Immature natural killer cell (primary cell): ENCODE results near the gene DCUN1D4. TPM values are rescaled to one million over a fixed set of nuclear protein-coding genes. Genes with fewer than 3 reads are reported as not detected.

Experiments
- DNase-seq, 3 donors: peaks; one replicate each; pipeline ENCODE4 v3.0.0; 2022; ENCODE audit warnings: mixed read lengths in 1 of 3
- H3K27ac Mint-ChIP-seq, 6 donors: one replicate each; pipeline ENCODE4 v1.8.0; 2020; ENCODE audit warnings: mixed read lengths in 6 of 6, mild to moderate bottlenecking in 5 of 6, inconsistent platforms in 4 of 6, moderate library complexity in 3 of 6
- H3K27me3 Mint-ChIP-seq, 3 donors: one replicate each; pipeline ENCODE4 v1.8.0; 2020 to 2021; ENCODE audit warnings: low read depth in 3 of 3, mild to moderate bottlenecking in 3 of 3, mixed read lengths in 3 of 3, moderate library complexity in 3 of 3, inconsistent platforms in 1 of 3
- H3K36me3 Mint-ChIP-seq, 3 donors: one replicate each; pipeline ENCODE4 v1.8.0; 2020; ENCODE audit warnings: mixed read lengths in 3 of 3, inconsistent platforms in 2 of 3, mild to moderate bottlenecking in 2 of 3
- H3K4me1 Mint-ChIP-seq, 2 donors: one replicate each; pipeline ENCODE4 v1.8.0; 2020; ENCODE audit warnings: inconsistent platforms in 2 of 2, mild to moderate bottlenecking in 2 of 2, mixed read lengths in 2 of 2, moderate library complexity in 1 of 2
- H3K4me3 Mint-ChIP-seq, 5 donors: one replicate each; pipeline ENCODE4 v1.8.0; 2020; ENCODE audit warnings: mild to moderate bottlenecking in 5 of 5, mixed read lengths in 5 of 5, inconsistent platforms in 3 of 5, moderate library complexity in 3 of 5
- H3K9me3 Mint-ChIP-seq, 6 donors: one replicate each; pipeline ENCODE4 v1.8.0; 2020; ENCODE audit warnings: mild to moderate bottlenecking in 6 of 6, mixed read lengths in 6 of 6, inconsistent platforms in 4 of 6, moderate library complexity in 3 of 6
- polyA plus RNA-seq, 3 donors: library from polyadenylated mRNA; unstranded; fragments of 300-500 nt; fragmentation: Illumina TruSeq; gene quantifications; one replicate each; pipeline ENCODE4 v1.2.3, GENCODE V29; 2021

DCUN1D4 gene
- polyA plus RNA-seq, 3 donors from 2014 or later, result 3.9 to 7.5 (median 6.7) TPM

- Mint-ChIP-seq H3K27me3 (peaks cover 9 to 14% (median 9%) of the 10 kb centered on the region in 3 donors), H3K4me1 (peaks cover 17 to 45% of the 10 kb centered on the region in 2 donors), H3K9me3 (no peaks in the 10 kb centered on the region), H3K36me3 (no peaks in the 10 kb centered on the region), H3K27ac (peak overlapping the region; percentile 33 to 83 (median 76)), H3K4me3 (peak overlapping the region; percentile 56 to 96 (median 93))
- peak; percentile 61 to 69 (median 63) for DNase-seq
Observed at GRCh38 chr4:51844153-51845054, 1.5 kb downstream of the DCUN1D4 start.

GRCh38 chr4:51845055-51845426 lies 2.1 kb downstream of the DCUN1D4 start:
- Mint-ChIP-seq H3K4me1 (peaks cover 17 to 45% of the 10 kb centered on the region in 2 donors), H3K9me3 (no peaks in the 10 kb centered on the region), H3K27ac (peak overlapping the region; percentile 18 to 83 (median 73)), H3K36me3 (no peaks in the 10 kb centered on the region), H3K27me3 (peaks cover 9 to 14% (median 9%) of the 10 kb centered on the region in 3 donors), H3K4me3 (peak overlapping the region; percentile 56 to 96 (median 93))
- DNase-seq, result no peak

GRCh38 chr4:51845711-51846110 lies 2.8 kb downstream of the DCUN1D4 start:
- H3K27ac Mint-ChIP-seq, result peak overlapping the region in 2 of 6 donors; percentile 2 to 35

GRCh38 chr4:51849430-51849829 lies 6.5 kb downstream of the DCUN1D4 start:
- DNase-seq, result no peak
- H3K4me3 Mint-ChIP-seq, result no peak overlapping the region
- no peak overlapping the region for H3K27ac Mint-ChIP-seq
- no peaks in the 10 kb centered on the region for H3K36me3 Mint-ChIP-seq
- H3K4me1 Mint-ChIP-seq, result peaks cover 16 to 33% of the 10 kb centered on the region in 2 donors
- H3K27me3 Mint-ChIP-seq, result peaks cover 0 to 1% (median 0%) of the 10 kb centered on the region in 3 donors
- no peaks in the 10 kb centered on the region for H3K9me3 Mint-ChIP-seq

More at GRCh38 chr4:51845711-51846110, 2.8 kb downstream of the DCUN1D4 start:
- peaks cover 9 to 14% (median 9%) of the 10 kb centered on the region in 3 donors for H3K27me3 Mint-ChIP-seq
- H3K4me1 Mint-ChIP-seq, result peaks cover 20 to 45% of the 10 kb centered on the region in 2 donors
- H3K36me3 Mint-ChIP-seq, result no peaks in the 10 kb centered on the region
- peak overlapping the region in 1 of 5 donors; percentile 18 for H3K4me3 Mint-ChIP-seq
- H3K9me3 Mint-ChIP-seq, result no peaks in the 10 kb centered on the region
- DNase-seq, result no peak

GRCh38 chr4:51850294-51850693 lies 7.3 kb downstream of the DCUN1D4 start:
- Mint-ChIP-seq H3K27me3 (no peaks in the 10 kb centered on the region), H3K36me3 (no peaks in the 10 kb centered on the region), H3K4me1 (peaks cover 9 to 29% of the 10 kb centered on the region in 2 donors), H3K27ac (peak overlapping the region in 1 of 6 donors; percentile 46), H3K9me3 (no peaks in the 10 kb centered on the region), H3K4me3 (no peak overlapping the region)
- no peak for DNase-seq

GRCh38 chr4:51851090-51851936 lies 8.4 kb downstream of the DCUN1D4 start:
- Mint-ChIP-seq H3K27me3 (no peaks in the 10 kb centered on the region), H3K4me1 (peaks cover 7 to 27% of the 10 kb centered on the region in 2 donors), H3K9me3 (no peaks in the 10 kb centered on the region), H3K4me3 (no peak overlapping the region), H3K36me3 (no peaks in the 10 kb centered on the region), H3K27ac (peak overlapping the region in 2 of 6 donors; percentile 0 to 2)
- DNase-seq, result no peak

- no peaks in the 10 kb centered on the region for H3K27me3 Mint-ChIP-seq
- no peaks in the 10 kb centered on the region for H3K9me3 Mint-ChIP-seq
- DNase-seq, result no peak
- H3K4me3 Mint-ChIP-seq, result no peak overlapping the region
- H3K4me1 Mint-ChIP-seq, result peaks cover 7 to 21% of the 10 kb centered on the region in 2 donors
- no peak overlapping the region for H3K27ac Mint-ChIP-seq
- H3K36me3 Mint-ChIP-seq, result no peaks in the 10 kb centered on the region
Observed at GRCh38 chr4:51851937-51852290, 9.0 kb downstream of the DCUN1D4 start.

GRCh38 chr4:51853027-51853682 lies 10.2 kb downstream of the DCUN1D4 start:
- Mint-ChIP-seq H3K4me1 (peaks cover 10 to 21% of the 10 kb centered on the region in 2 donors), H3K27me3 (peaks cover 0 to under 1% (median 0%) of the 10 kb centered on the region in 3 donors), H3K36me3 (no peaks in the 10 kb centered on the region), H3K27ac (peak overlapping the region in 1 of 6 donors; percentile 30), H3K9me3 (no peaks in the 10 kb centered on the region), H3K4me3 (no peak overlapping the region)
- DNase-seq, result no peak

GRCh38 chr4:51855270-51855669 lies 12.3 kb downstream of the DCUN1D4 start:
- no peaks in the 10 kb centered on the region for H3K36me3 Mint-ChIP-seq
- DNase-seq, result no peak
- H3K9me3 Mint-ChIP-seq, result no peaks in the 10 kb centered on the region
- H3K4me1 Mint-ChIP-seq, result peaks cover 10 to 29% of the 10 kb centered on the region in 2 donors
- H3K27ac Mint-ChIP-seq, result no peak overlapping the region
- H3K27me3 Mint-ChIP-seq, result peaks cover 0 to 1% (median 0%) of the 10 kb centered on the region in 3 donors
- no peak overlapping the region for H3K4me3 Mint-ChIP-seq

- Mint-ChIP-seq H3K4me1 (peaks cover 8 to 34% of the 10 kb centered on the region in 2 donors), H3K4me3 (no peak overlapping the region), H3K9me3 (no peaks in the 10 kb centered on the region), H3K27ac (no peak overlapping the region), H3K36me3 (no peaks in the 10 kb centered on the region), H3K27me3 (peaks cover 0 to 1% (median 0%) of the 10 kb centered on the region in 3 donors)
- no peak for DNase-seq
Observed at GRCh38 chr4:51855751-51856150, 12.8 kb downstream of the DCUN1D4 start.

- no peak for DNase-seq
- Mint-ChIP-seq H3K4me1 (peaks cover 6 to 49% of the 10 kb centered on the region in 2 donors), H3K27me3 (peaks cover 0 to 1% (median 0%) of the 10 kb centered on the region in 3 donors), H3K27ac (no peak overlapping the region), H3K4me3 (no peak overlapping the region), H3K36me3 (peaks cover 0 to 4% (median 0%) of the 10 kb centered on the region in 3 donors), H3K9me3 (no peaks in the 10 kb centered on the region)
Observed at GRCh38 chr4:51858605-51859202, 15.8 kb downstream of the DCUN1D4 start.

GRCh38 chr4:51859476-51860031 lies 16.6 kb downstream of the DCUN1D4 start:
- peaks cover 0 to 1% (median 0%) of the 10 kb centered on the region in 3 donors for H3K27me3 Mint-ChIP-seq
- peaks cover 6 to 49% of the 10 kb centered on the region in 2 donors for H3K4me1 Mint-ChIP-seq
- DNase-seq, result no peak

GRCh38 chr4:51862199-51862598 lies 19.2 kb downstream of the DCUN1D4 start:
- no peak overlapping the region for H3K27ac Mint-ChIP-seq
- peaks cover 4 to 35% of the 10 kb centered on the region in 2 donors for H3K4me1 Mint-ChIP-seq
- no peak overlapping the region for H3K4me3 Mint-ChIP-seq
- H3K27me3 Mint-ChIP-seq, result peaks cover 0 to 1% (median 0%) of the 10 kb centered on the region in 3 donors
- no peaks in the 10 kb centered on the region for H3K9me3 Mint-ChIP-seq
- no peak for DNase-seq
- H3K36me3 Mint-ChIP-seq, result peaks cover 3 to 21% (median 6%) of the 10 kb centered on the region in 3 donors

More at GRCh38 chr4:51859476-51860031, 16.6 kb downstream of the DCUN1D4 start:
- Mint-ChIP-seq H3K4me3 (no peak overlapping the region), H3K36me3 (peaks cover 0 to 7% (median 0%) of the 10 kb centered on the region in 3 donors), H3K9me3 (no peaks in the 10 kb centered on the region), H3K27ac (no peak overlapping the region)
